ENCODE data around the gene S100A11.

GRCh38 chr1:152029144-152029928 lies 7.5 kb downstream of the S100A11 start:
- TF ChIP-seq CTCF (conservative IDR thresholded peaks at IDR 0.05 in 1 of 2, IDR thresholded peaks at IDR 0.05 in 1 of 2; ENCODE audit: extremely low read depth in 1 of 2, insufficient read depth in 1 of 2, low read depth in 1 of 2, low read length in 2 of 2), result no peak
- no peak for TF ChIP-seq EZH2 (IDR thresholded peaks at IDR 0.05; ENCODE audit: borderline replicate concordance, low read length)

Data from mammary epithelial cell (primary cell).